T47D (cell line): ENCODE measurements around the gene TUBGCP5.
A peak's percentile ranks its signal among the peaks of the same experiment; 100 is the strongest.

Experiments
- DNase-seq, 2 experiments: peaks; one replicate each; pipeline versions ENCODE4 v3.0.0 to v3.0.0-alpha.2; 2011 to 2012; ENCODE audit warnings: low read depth in 1 of 2, low spot score in 1 of 2
- JUND ChIP-seq: IDR thresholded peaks from 2 replicates; pipeline ENCODE4 v1.6.1; 2012; ENCODE audit warnings: low read depth
- in situ Hi-C: cut with HindIII; loops from 2 replicates; pipeline ENCODE4 v1.10.0; 2016; ENCODE audit warnings: low sequenced_read_pairs, low pct_unique_long_range_greater_than_20kb

The TUBGCP5 gene

DNA sequence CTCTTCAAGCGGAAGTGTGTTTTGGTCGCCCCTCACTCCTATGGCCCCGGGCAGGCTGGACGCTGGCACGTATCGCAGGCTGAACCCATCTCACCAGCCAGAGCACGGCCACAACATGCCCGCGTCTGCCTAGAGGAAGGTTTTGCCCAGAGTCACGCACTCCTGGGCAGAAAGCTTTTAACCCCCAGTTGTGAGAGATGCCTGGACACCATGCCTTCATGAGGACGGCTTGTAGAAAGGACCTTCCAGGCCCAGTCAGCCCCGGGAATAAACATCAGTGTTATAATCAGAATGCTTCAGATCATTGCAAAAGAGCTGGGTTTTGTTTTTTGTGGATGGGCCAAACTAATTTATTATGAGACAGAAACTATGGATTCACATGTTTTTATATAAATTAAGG is 75.7 kb downstream of the TUBGCP5 start:
- in situ Hi-C loops: no loop called here
- TF ChIP-seq JUND: no peak
- no peak for DNase-seq

GRCh38 chr15:22962611-22963010 is 76.8 kb downstream of the TUBGCP5 start:
- no peak for DNase-seq
- in situ Hi-C loops: no loop called here
- no peak for TF ChIP-seq JUND

GRCh38 chr15:22961762-22962161 is 77.6 kb downstream of the TUBGCP5 start:
- no peak for TF ChIP-seq JUND
- in situ Hi-C loops: no loop called here
- DNase-seq: no peak

- no peak for DNase-seq
- in situ Hi-C loops: no loop called here
Measured at GRCh38 chr15:22960556-22960955, 78.8 kb downstream of the TUBGCP5 start.

GRCh38 chr15:22960126-22960525 is 79.2 kb downstream of the TUBGCP5 start:
- no peak for TF ChIP-seq JUND
- no peak for DNase-seq
- in situ Hi-C loops: no loop called here

More at GRCh38 chr15:22960556-22960955, 78.8 kb downstream of the TUBGCP5 start:
- no peak for TF ChIP-seq JUND

- TF ChIP-seq JUND: no peak
- in situ Hi-C loops: no loop called here
- no peak for DNase-seq
Measured at GRCh38 chr15:22959321-22960101, 79.9 kb downstream of the TUBGCP5 start.

- DNase-seq: no peak
- TF ChIP-seq JUND: no peak
- in situ Hi-C loops: no loop called here
Measured at GRCh38 chr15:22958487-22959280, 80.7 kb downstream of the TUBGCP5 start.

GRCh38 chr15:22956978-22957260 is 82.5 kb downstream of the TUBGCP5 start:
- in situ Hi-C loops: no loop called here
- no peak for DNase-seq
- TF ChIP-seq JUND: no peak

DNA sequence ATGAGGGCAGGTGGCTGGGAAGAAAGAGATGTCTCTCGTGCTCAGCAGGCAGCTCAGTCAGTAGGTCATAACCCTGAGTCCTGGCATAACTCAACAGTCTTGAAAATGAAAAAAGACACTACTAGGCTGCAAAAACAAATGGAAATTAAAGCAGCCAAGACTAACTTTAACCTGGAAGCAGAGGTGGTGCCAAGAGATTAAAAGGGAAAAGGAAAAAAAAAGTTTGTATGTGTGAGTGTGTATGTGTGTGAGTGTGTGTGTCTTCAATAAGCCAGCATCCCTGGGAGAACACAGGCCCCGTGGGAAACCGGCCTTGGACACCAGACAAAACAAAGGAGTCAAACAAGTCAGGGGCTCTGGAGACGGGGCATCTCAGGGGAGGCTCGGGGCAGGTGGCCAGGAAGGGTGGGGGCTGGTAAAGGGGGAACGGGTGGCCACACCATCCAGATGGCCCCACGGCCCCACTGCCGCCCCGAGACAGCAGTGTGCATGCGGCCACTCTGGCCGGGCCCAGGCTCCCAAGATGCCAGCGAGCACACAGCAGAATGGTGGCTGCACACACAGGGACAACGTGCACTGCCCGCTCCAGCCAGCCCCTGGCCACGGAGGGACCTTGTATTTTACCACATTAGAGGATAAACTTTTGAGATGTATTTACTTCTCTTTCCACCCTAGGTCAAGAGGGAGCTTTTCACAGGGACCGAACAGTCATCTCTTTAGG is 83.0 kb downstream of the TUBGCP5 start:
- TF ChIP-seq JUND: no peak
- in situ Hi-C loops: no loop called here

DNA sequence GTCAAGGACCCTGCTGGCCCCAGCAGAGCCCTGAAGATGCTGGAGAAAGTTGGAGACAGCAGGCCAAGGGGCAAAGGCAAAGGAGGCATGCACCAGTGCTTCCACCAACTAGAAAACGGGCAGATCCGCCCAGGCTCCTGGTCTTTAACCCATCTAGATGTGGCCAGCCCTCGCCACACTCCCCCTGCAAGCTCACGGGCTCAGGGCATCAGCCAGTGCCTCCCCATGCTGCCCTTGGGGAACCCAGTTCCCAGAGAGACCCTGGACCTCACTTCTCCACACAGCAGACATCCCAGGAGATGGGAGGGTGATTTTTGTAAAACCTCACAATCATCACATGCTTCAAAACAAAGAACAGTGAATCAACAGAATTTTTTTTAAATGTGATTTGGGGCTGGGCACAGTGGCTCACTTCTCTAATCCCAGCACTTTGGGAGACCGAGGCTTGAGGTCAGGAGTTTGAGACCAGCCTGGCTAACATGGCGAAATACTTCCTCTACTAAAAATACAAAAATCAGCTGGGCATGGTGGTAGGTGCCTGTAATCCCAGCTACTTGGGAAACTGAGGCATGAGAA is 83.7 kb downstream of the TUBGCP5 start:
- DNase-seq: no peak
- TF ChIP-seq JUND: no peak
- in situ Hi-C loops: no loop called here

More for the DNA sequence above, 83.0 kb downstream of the TUBGCP5 start:
- no peak for DNase-seq

DNA sequence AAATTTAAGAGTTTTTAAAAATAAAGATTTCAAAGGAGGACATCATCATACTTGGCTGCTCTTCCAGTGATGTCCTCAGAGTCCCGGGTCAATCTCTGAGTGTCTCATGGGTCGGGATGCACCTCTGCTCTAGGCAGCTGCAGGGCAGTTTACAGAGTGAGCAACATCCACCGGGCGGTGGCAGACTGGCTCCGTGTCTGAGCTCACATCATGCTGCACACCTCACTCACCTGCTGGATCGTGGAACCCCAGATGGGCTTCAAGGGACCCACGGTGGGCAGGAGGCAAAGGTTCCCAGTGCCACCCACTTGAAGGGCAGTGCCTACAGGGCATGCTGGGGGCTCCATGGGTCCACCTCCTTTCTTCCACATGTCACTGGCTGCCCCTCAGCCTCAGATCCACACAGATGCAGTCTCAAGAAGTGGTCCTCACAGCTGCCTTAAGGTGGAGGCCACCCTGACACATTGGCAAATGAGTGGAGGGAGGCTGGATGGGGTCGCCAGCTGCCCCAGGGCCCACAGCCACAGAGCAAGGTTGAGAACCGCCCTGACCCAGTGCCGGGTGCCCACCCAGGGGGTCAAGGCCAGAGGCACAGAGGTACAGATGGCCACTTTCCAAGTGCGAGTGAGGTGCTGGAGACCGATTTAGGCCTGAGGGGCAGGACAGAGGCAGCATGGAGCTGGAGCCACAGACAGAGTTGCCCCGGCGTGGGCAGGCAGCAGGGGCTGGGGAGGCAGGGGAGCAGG is 84.4 kb downstream of the TUBGCP5 start:
- TF ChIP-seq JUND: no peak
- peak; percentile 41 to 51 for DNase-seq
- in situ Hi-C loops: no loop called here

DNA sequence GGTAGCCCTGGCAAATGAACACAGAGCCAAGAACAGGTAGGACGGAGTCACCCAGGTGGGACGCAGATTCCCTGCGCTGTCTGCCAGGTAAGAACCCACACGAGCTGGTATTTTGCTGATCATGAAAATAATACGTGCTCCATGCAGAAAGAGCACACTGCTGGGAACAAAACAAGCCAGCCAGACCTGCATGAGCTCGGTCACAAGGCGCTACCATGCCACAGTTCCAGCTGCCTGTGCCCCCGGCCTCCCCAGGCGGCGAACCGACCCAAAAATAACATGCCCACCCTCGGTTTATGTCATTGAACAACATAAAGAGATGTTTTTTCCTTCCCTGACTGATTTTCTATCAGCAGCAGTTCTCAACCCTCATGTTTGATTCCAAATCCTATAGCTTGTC is 85.0 kb downstream of the TUBGCP5 start:
- DNase-seq: no peak
- in situ Hi-C loops: no loop called here
- no peak for TF ChIP-seq JUND
